PFSK-1 (cell line): ENCODE data around the gene OR4C6.

ENCODE experiments used
- POLR2AphosphoS5 ChIP-seq: IDR thresholded peaks from 2 replicates; pipeline ENCODE4 v1.6.1; 2012; ENCODE audit warnings: low read depth, mild to moderate bottlenecking, control low read depth, low read length, moderate library complexity
- REST ChIP-seq, 2 experiments: IDR thresholded peaks; 2 replicates each; pipeline versions ENCODE4 v1.6.1 to v1.8.0; 2011 to 2012; ENCODE audit warnings: low read depth in 2 of 2, low read length in 2 of 2, control low read depth in 1 of 2, inconsistent platforms in 1 of 2, mild to moderate bottlenecking in 1 of 2, moderate library complexity in 1 of 2; ENCODE audit not compliant: insufficient read depth in 1 of 2
- TAF1 ChIP-seq: IDR thresholded peaks from 2 replicates; pipeline ENCODE4 v1.6.1; 2012; ENCODE audit warnings: low read length, control low read depth, borderline replicate concordance; ENCODE audit not compliant: insufficient read depth

GRCh38 chr11:55634813-55635212 is 27.2 kb upstream of the OR4C6 start, which contains the start of gene OR4P4:
- TF ChIP-seq REST (IDR thresholded peaks at IDR 0.05; ENCODE audit: insufficient read depth in 1 of 2, low read depth in 2 of 2, low read length in 2 of 2) (no peak), TAF1 (no peak), POLR2AphosphoS5 (no peak)
